Chondrocyte (in vitro differentiated cells): ENCODE results near the gene CREB5. TPM values are rescaled to one million over a fixed set of nuclear protein-coding genes. Genes with fewer than 3 reads are reported as not detected.

Experiments used
- DNase-seq: peaks from one replicate; pipeline ENCODE4 v3.0.0; 2021; ENCODE audit warnings: mixed read lengths, low spot score
- H3K27ac Mint-ChIP-seq: one replicate; pipeline ENCODE4 v1.8.0; 2021; ENCODE audit warnings: mild to moderate bottlenecking, moderate library complexity, mixed read lengths; ENCODE audit not compliant: unreplicated experiment
- H3K27me3 Mint-ChIP-seq: 2 replicates; pipeline ENCODE4 v1.8.0; 2021; ENCODE audit warnings: low read depth, mixed read lengths
- H3K36me3 Mint-ChIP-seq: 2 replicates; pipeline ENCODE4 v1.8.0; 2021; ENCODE audit warnings: low read depth, mixed read lengths
- H3K4me1 Mint-ChIP-seq: 2 replicates; pipeline ENCODE4 v1.8.0; 2021; ENCODE audit warnings: low read depth, mild to moderate bottlenecking, mixed read lengths
- H3K4me3 Mint-ChIP-seq: one replicate; pipeline ENCODE4 v1.8.0; 2021; ENCODE audit warnings: mild to moderate bottlenecking, moderate library complexity, mixed read lengths; ENCODE audit not compliant: unreplicated experiment
- H3K9me3 Mint-ChIP-seq: 2 replicates; pipeline ENCODE4 v1.8.0; 2021; ENCODE audit warnings: low read depth, mixed read lengths
- CTCF ChIP-seq: fragments of 200-600 bp; sonication (generic); IDR thresholded peaks from 2 replicates; pipeline ENCODE4 v1.5.0; 2021; ENCODE audit warnings: antibody characterized with exemption, mild to moderate bottlenecking, moderate library complexity
- total RNA-seq: library from RNA; stranded (reverse); gene quantifications from 3 replicates; pipeline ENCODE4 v1.2.1, GENCODE V29; 2021

CREB5 gene
- total RNA-seq, 1 donor from 2014 or later = 8.2 TPM

- no peak for TF ChIP-seq CTCF
- H3K4me3 Mint-ChIP-seq = no peak overlapping the region
- DNase-seq = no peak
- no peak overlapping the region for H3K27ac Mint-ChIP-seq
- no peaks in the 10 kb centered on the region for H3K4me1 Mint-ChIP-seq
- no peaks in the 10 kb centered on the region for H3K36me3 Mint-ChIP-seq
- no peaks in the 10 kb centered on the region for H3K9me3 Mint-ChIP-seq
- H3K27me3 Mint-ChIP-seq = no peaks in the 10 kb centered on the region
These were observed 30.2 kb upstream of the CREB5 start for GRCh38 chr7:28382144-28382543.

- Mint-ChIP-seq H3K9me3 (no peaks in the 10 kb centered on the region), H3K36me3 (no peaks in the 10 kb centered on the region), H3K4me3 (no peak overlapping the region), H3K4me1 (no peaks in the 10 kb centered on the region), H3K27me3 (peaks cover 3% of the 10 kb centered on the region), H3K27ac (no peak overlapping the region)
- peak; percentile 28 for TF ChIP-seq CTCF
- DNase-seq = no peak
These were observed 28.3 kb upstream of the CREB5 start for GRCh38 chr7:28383975-28384374.

- peaks cover 1% of the 10 kb centered on the region for H3K36me3 Mint-ChIP-seq
- peak overlapping the region; percentile 46 for H3K4me3 Mint-ChIP-seq
These were observed 22.6 kb upstream of the CREB5 start for GRCh38 chr7:28389504-28390395.

GRCh38 chr7:28390426-28390825 lies 21.9 kb upstream of the CREB5 start:
- Mint-ChIP-seq H3K36me3 (peaks cover 1% of the 10 kb centered on the region), H3K4me3 (no peak overlapping the region), H3K27ac (no peak overlapping the region)

More at GRCh38 chr7:28389504-28390395, 22.6 kb upstream of the CREB5 start:
- Mint-ChIP-seq H3K4me1 (peaks cover 3% of the 10 kb centered on the region), H3K27ac (no peak overlapping the region), H3K27me3 (peaks cover 10% of the 10 kb centered on the region), H3K9me3 (peaks cover 3% of the 10 kb centered on the region)
- peak; percentile 96 for TF ChIP-seq CTCF
- DNase-seq = no peak

GRCh38 chr7:28392289-28392688 lies 20.0 kb upstream of the CREB5 start:
- Mint-ChIP-seq H3K4me1 (peaks cover 3% of the 10 kb centered on the region), H3K27ac (no peak overlapping the region), H3K4me3 (no peak overlapping the region), H3K9me3 (peaks cover 3% of the 10 kb centered on the region), H3K27me3 (peaks cover 11% of the 10 kb centered on the region), H3K36me3 (peaks cover 1% of the 10 kb centered on the region)
- DNase-seq = no peak
- TF ChIP-seq CTCF = no peak

More at GRCh38 chr7:28390426-28390825, 21.9 kb upstream of the CREB5 start:
- no peak for TF ChIP-seq CTCF
- H3K27me3 Mint-ChIP-seq = peaks cover 11% of the 10 kb centered on the region
- DNase-seq = no peak
- peaks cover 3% of the 10 kb centered on the region for H3K4me1 Mint-ChIP-seq
- peaks cover 3% of the 10 kb centered on the region for H3K9me3 Mint-ChIP-seq
